Psoas muscle (tissue), 8 donors: Measurements from ENCODE around the gene ELP5. TPM values are rescaled to one million over a fixed set of nuclear protein-coding genes. Genes with fewer than 3 reads are reported as not detected.
A peak's percentile ranks its signal among the peaks of the same experiment; 100 is the strongest.

Source experiments
- ATAC-seq, 4 donors: fragments of 200-7000 bp; cut with Tn5 transposase; one replicate each; pipeline ENCODE4 v1.9.1; 2020; ENCODE audit warnings: moderate library complexity in 3 of 4, mild to moderate bottlenecking in 2 of 4
- DNase-seq, 2 donors: peaks; one replicate each; pipeline ENCODE4 v3.0.0-alpha.2; 2020
- H3K27ac ChIP-seq: fragments of 200-600 bp; one replicate; pipeline ENCODE4 v1.8.0; 2022
- H3K27me3 ChIP-seq, 3 donors: fragments of 200-600 bp in 1 of 3; one replicate each; pipeline versions ENCODE4 v1.6.1 to v1.8.0; 2013 to 2022; ENCODE audit warnings: low read length in 2 of 3, mild to moderate bottlenecking in 2 of 3, moderate library complexity in 1 of 3; ENCODE audit not compliant: insufficient read depth in 3 of 3
- H3K36me3 ChIP-seq, 2 donors: fragments of 200-600 bp in 1 of 2; one replicate each; pipeline versions ENCODE4 v1.6.1 to v1.8.0; 2013 to 2022; ENCODE audit warnings: low read depth in 1 of 2, mild to moderate bottlenecking in 1 of 2, moderate library complexity in 1 of 2; ENCODE audit not compliant: insufficient read depth in 1 of 2
- H3K4me1 ChIP-seq: fragments of 200-600 bp; one replicate; pipeline ENCODE4 v1.8.0; 2022
- H3K4me3 ChIP-seq: fragments of 200-600 bp; one replicate; pipeline ENCODE4 v1.8.0; 2022; ENCODE audit warnings: mild to moderate bottlenecking
- H3K9me3 ChIP-seq: fragments of 200-600 bp; one replicate; pipeline ENCODE4 v1.8.0; 2022
- CTCF ChIP-seq: fragments of 200-600 bp; IDR thresholded peaks from one replicate; pipeline ENCODE4 v1.8.0; 2022; ENCODE audit warnings: antibody characterized with exemption
- WGBS, 3 donors: extraction: QIAGEN DNeasy Blood & Tissue Kit; methylation state at CpG; one replicate each; pipeline versions ENCODE4 v1.1.6 to v1.1.7; 2013; 5-methylcytosine and 5-hydroxymethylcytosine counted together
- intact Hi-C, 2 donors: fragments of 100-400 bp; cut with DNase I; formaldehyde crosslinking; loops; one replicate each; pipeline versions ENCODE4 v1.11.0 to v1.14.2; 2022
- polyA plus RNA-seq, 3 donors: library from polyadenylated mRNA; stranded (reverse); fragments of 200-250 nt; gene quantifications; one replicate each; pipeline ENCODE4 v1.2.3, GENCODE V29; 2013
- total RNA-seq, 4 donors: library from RNA; stranded (reverse); fragmentation: NEBNext Ultra II Directional in 2 of 4; extraction: Animal tissue kit (Norgen Biotek cat#: 25700) in 2 of 4; gene quantifications; one replicate each; pipeline versions ENCODE4 v1.2.1 to v1.2.4, GENCODE V29; 2021 to 2023
- donor health status: healthy with polysubstance abuse.
- donor health status: DM: no; HTN: no; CAD: no; lungs with moderate emphysema.
- donor health status: Bipolar disorder and iron deficiency.
- donor health status: healthy.
- donor health status: DM: yes; HTN: yes; CAD: no.
- donor health status: DM: no; HTN: no; CAD: no.
- donor health status: DM: no; HTN: no; CAD: no.
- donor health status: DM: yes; HTN: yes; CAD: no.

Gene ELP5
- total and polyA plus RNA-seq, 7 donors, result 50.4 to 104 (median 81.0) TPM

- peaks cover 11% of the 10 kb centered on the region for H3K4me1 ChIP-seq
- WGBS, 3 donors, result 28 to 45% (median 32%) methylated on average over 10 of the region's 10 CpGs
- no peaks in the 10 kb centered on the region for H3K9me3 ChIP-seq
- H3K36me3 ChIP-seq, result peaks cover 0 to 2% of the 10 kb centered on the region in 2 donors
- H3K4me3 ChIP-seq, result peak overlapping the region; percentile 71
- no peak for ATAC-seq
- intact Hi-C loops, result no loop called here
- H3K27me3 ChIP-seq, result peaks cover 0 to 19% (median 1%) of the 10 kb centered on the region in 3 donors
- no peak overlapping the region for H3K27ac ChIP-seq
- peak in 1 of 2 donors; percentile 18 for DNase-seq
- no peak for TF ChIP-seq CTCF
These were observed 36.3 kb upstream of the ELP5 start for GRCh38 chr17:7215652-7216180.

GRCh38 chr17:7216242-7217112 lies 35.5 kb upstream of the ELP5 start:
- Histone ChIP-seq H3K4me3 (peak overlapping the region; percentile 50), H3K27ac (no peak overlapping the region), H3K27me3 (peaks cover 0 to 19% (median 0%) of the 10 kb centered on the region in 3 donors), H3K4me1 (peaks cover 19% of the 10 kb centered on the region), H3K36me3 (peaks cover 0 to 9% of the 10 kb centered on the region in 2 donors), H3K9me3 (no peaks in the 10 kb centered on the region)
- ATAC-seq (no peak), DNase-seq (peak in 1 of 2 donors; percentile 13)
- TF ChIP-seq CTCF, result no peak
- WGBS, 3 donors, result 40 to 47% (median 42%) methylated on average over 7 of the region's 7 CpGs
- intact Hi-C loops, result no loop called here

- 4 to 8% (median 5%) methylated on average over 20 to 32 of the region's 32 CpGs for WGBS, 3 donors
- Histone ChIP-seq H3K4me3 (peak overlapping the region; percentile 50), H3K4me1 (peaks cover 26% of the 10 kb centered on the region), H3K27me3 (peaks cover 0 to 13% (median 0%) of the 10 kb centered on the region in 3 donors), H3K27ac (peak overlapping the region; percentile 53), H3K36me3 (peaks cover 0 to 18% of the 10 kb centered on the region in 2 donors), H3K9me3 (no peaks in the 10 kb centered on the region)
- ATAC-seq, result no peak
- TF ChIP-seq CTCF, result no peak
- DNase-seq, result peak; percentile 47 to 70
- intact Hi-C loops, result no loop called here
These were observed 34.7 kb upstream of the ELP5 start for GRCh38 chr17:7217113-7217987.

- Histone ChIP-seq H3K36me3 (peaks cover 0 to 26% of the 10 kb centered on the region in 2 donors), H3K27ac (peak overlapping the region; percentile 53), H3K4me3 (peak overlapping the region; percentile 50), H3K4me1 (peaks cover 32% of the 10 kb centered on the region), H3K27me3 (peaks cover 0 to 6% (median 0%) of the 10 kb centered on the region in 3 donors), H3K9me3 (no peaks in the 10 kb centered on the region)
- intact Hi-C loops, result no loop called here
- 57 to 75% (median 65%) methylated on average over 6 of the region's 6 CpGs for WGBS, 3 donors
- TF ChIP-seq CTCF, result no peak
- peak in 1 of 2 donors; percentile 31 for DNase-seq
- ATAC-seq, result no peak
These were observed 33.8 kb upstream of the ELP5 start for GRCh38 chr17:7218166-7218565.
